Measurements from ENCODE around the gene NPPC.
"Not testable (repeated sequence)": the region's sequence is repeated elsewhere in the genome, so short reads cannot be mapped to it uniquely, and the experiment has no call there.

The NPPC gene

GRCh38 chr2:231920366-231920765 lies 5.8 kb downstream of the NPPC start:
- DNase-seq (ENCODE audit: low spot score): no peak

GRCh38 chr2:231919341-231920035 lies 6.7 kb downstream of the NPPC start:
- no peak for DNase-seq (ENCODE audit: low spot score)

GRCh38 chr2:231918501-231919330 lies 7.5 kb downstream of the NPPC start:
- DNase-seq (ENCODE audit: low spot score): no peak

- DNase-seq (ENCODE audit: low spot score): no peak
Observed at GRCh38 chr2:231917280-231918066, 8.7 kb downstream of the NPPC start.

DNA sequence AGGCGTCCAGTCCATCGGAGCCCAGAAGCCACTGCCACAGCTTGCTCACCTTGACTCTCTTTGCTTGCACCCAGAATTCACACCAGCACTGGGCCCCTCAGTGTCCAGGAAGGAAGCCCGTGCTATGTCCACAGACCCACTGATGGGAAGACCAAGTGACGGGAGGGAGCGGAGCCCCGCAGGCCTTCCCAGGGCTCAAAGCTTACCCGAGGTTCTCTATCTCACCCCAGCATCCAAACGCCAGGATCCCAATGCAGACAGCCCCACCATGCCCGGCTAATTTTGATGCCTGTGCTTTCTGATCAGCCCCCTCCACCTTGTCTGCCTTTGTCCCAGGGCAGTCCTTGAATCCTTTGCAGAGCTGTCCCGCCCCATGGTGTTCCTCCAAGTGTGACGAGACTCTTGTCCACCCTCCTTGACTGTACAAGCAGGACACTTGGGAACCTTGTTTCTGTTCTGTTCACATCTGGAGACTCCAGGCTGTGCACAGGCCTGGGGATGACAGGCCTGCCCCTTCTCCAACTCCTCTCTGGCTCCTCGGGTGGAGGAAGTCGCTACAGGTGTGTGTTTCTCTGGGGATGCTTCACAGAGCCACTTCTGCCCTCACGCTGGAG lies 12.0 kb downstream of the NPPC start:
- DNase-seq (ENCODE audit: low spot score): no peak

GRCh38 chr2:231911381-231911780 lies 14.8 kb downstream of the NPPC start:
- no peak for DNase-seq (ENCODE audit: low spot score)

DNA sequence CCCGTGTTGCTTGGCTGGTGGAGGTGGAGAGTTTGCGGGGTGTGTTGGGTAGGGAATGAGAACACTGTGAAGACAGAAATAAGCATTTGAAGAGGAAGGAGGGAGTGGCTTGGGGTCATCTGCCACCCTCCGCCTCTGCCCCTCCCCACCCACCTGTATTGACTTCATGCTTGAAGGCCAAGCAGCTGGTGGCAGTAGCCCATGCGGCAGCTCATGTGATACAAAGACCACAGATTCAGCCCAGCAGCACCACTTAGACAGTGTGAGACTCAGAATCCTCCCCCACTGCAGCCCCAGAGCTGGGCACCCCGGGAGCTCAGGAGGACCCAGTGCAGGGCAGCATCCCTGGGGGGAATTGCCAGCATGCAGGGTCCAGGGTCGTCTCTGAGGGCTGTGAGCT lies 15.4 kb downstream of the NPPC start:
- no peak for DNase-seq (ENCODE audit: low spot score)

DNA sequence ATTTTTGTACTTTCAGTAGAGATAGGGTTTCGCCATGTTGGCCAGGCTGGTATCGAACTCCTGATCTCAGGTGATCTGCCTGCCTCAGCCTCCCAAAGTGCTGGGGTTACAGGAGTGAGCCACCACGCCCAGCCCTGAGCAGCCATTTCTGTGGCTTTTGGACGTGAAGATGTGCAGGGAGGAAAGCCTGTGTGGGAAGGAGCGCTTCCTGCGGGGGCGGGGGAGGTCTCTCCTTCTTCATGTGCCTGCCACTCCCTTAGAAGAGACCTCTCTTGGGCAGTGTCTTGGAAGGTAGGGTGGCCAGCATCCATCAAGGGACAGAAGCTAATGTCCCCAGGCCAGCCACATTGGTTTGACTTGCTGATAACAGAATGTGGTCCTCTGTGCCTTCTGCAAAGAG lies 16.0 kb downstream of the NPPC start:
- DNase-seq (ENCODE audit: low spot score): not testable (repeated sequence)

- DNase-seq (ENCODE audit: low spot score): no peak
Observed at GRCh38 chr2:231909631-231910030, 16.6 kb downstream of the NPPC start.

DNA sequence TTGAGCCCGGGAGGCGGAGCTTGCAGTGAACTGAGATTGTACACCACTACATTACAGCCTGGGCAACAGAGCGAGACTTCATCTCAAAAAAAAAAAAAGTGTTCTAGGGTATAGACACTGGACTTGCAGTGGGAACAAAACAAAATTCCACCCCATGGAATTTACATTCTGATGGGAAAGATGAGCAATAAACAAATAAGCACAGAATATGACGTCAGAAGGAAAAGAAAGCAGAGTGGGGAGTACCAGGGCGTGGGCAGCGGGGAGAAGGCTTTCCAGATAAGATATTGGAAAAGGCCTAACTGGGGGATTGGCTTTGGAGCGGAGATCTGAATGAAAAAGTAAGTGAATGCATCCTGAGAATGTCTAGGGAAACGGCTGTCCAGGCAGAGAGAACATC lies 17.6 kb downstream of the NPPC start:
- DNase-seq (ENCODE audit: low spot score): no peak

DNA sequence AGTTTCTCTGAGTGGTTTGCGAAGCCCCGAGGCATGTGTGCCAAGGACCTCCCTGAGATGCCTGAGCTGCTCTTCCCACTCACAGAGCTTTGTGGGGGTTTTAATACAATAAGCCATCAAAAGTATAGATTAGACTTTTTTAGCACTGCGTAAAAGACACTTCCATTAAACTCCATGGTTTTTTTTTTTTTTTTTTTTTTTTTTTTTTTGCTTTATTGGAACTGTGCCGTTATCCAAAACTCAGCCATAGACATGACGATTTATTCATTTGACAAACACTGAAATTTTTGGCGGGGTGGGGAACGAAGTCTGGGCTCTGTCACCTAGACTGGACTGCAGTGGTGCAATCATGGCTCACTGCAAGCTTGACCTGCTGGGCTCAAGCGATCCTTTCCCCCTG lies 18.4 kb downstream of the NPPC start:
- no peak for DNase-seq (ENCODE audit: low spot score)

DNA sequence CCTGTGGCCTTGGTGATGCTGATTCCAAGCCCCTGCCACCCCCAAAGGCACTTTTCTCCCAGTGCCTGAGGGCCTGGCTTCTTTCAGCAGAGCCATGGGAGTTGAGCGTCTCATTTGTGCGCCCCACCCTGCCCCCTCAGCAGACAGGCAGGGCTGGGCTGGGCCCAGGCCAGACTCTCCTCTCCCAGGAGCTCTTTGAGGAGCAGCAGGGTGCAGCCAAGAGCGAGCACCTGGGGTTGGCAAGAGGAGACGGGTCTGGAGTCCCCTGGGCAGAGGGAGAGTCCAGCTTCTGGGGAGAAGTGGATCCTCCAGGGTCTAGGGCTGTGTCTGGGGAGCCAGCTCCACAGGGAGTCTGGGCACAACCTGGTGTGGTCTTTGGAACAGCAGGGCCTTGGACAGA lies 21.2 kb downstream of the NPPC start:
- no peak for DNase-seq (ENCODE audit: low spot score)

GRCh38 chr2:231904161-231904611 lies 22.0 kb downstream of the NPPC start:
- no peak for DNase-seq (ENCODE audit: low spot score)

GRCh38 chr2:231902598-231902997 lies 23.6 kb downstream of the NPPC start:
- DNase-seq (ENCODE audit: low spot score): no peak

DNA sequence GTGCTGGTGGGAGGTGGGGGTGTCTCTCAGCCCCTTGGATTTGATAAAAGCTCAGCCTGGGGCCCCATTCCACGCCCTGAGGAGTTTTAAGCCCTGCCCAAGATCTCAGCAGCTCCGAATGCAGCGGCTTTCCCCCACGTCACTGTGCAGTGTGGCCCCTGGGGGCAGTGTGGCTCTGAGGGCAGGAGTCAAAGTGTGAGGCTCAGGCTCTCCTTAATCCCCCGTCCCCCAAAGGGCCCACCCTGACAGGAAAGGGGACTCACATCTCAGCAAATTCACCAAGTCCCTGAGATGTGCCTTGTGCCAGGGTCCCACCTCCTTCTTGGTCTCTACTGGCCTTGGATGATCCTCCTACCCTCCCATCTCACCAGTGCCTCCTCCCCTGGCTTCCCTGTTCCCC lies 25.2 kb downstream of the NPPC start:
- no peak for DNase-seq (ENCODE audit: low spot score)

DNA sequence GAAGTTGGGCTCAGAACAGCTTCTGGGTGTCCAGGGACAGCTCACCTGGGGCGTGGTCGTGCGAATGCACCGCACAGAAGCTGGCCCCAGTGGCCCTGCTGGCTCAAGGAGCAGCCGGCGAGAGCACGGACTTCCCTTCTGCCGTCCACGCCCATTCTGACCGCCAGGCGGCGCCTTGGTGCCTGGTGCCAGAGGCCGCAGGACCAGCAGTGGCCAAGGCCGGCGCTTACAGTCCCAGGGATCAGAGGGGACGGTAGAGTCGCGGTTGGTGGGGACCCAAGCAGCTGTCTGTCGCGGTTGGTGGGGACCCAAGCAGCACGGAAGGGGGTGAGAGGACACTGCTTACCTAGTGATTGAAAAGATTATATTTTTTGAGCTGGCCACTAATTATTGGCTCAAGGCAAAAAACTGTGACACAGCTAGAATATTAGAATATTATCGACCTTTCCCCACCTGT lies 25.7 kb downstream of the NPPC start:
- peak; percentile 46 for DNase-seq (ENCODE audit: low spot score)

DNA sequence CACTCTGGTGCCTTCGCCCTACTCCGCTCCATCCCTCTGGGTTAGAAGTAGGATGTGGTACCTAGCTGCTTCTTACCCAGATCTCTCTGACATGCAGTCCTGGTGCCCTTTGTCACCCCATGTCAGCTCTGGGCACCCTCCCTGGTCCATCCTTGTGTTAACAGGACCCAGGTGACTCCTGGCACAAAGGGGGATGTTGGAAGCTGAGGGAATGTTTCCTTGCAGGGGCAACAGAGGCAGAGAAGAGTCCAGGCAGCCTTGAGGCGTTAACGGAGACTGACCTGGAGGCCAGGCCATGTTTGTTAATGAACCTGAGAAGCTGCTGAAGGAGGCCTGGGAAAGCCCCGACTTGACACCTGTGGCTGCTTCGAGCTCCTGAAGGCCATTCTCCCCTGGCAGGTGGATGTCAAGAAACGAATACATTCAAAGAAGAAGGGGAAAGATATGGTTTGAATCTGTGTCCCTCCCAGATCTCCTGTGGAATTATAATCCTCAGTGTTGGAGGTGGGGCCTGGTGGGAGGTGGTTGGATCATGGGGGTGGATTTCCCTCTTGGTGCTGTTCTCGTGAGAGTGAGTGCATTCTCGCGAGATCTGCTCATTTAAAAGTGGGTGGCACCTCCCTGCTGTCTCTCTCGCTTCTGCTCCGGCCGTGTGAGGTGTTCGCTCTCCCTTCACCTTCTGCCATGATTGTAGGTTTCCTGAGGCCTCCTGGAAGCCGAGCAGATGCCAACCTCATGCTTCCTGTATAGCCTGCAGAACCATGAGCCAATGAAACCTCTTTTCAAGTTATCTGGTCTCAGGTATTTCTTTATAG lies 31.4 kb downstream of the NPPC start:
- no peak for DNase-seq (ENCODE audit: low spot score)

- no peak for DNase-seq (ENCODE audit: low spot score)
Observed at GRCh38 chr2:231891514-231891905, 34.7 kb downstream of the NPPC start.

GRCh38 chr2:231890896-231891513 lies 35.2 kb downstream of the NPPC start:
- no peak for DNase-seq (ENCODE audit: low spot score)

- no peak for DNase-seq (ENCODE audit: low spot score)
Observed at GRCh38 chr2:231887756-231888155, 38.4 kb downstream of the NPPC start.
